GM12878 (cell line): ENCODE measurements around the gene TUBA4B.

Experiments
- ATF3 ChIP-seq: IDR thresholded peaks from 2 replicates; pipeline ENCODE4 v1.6.1; 2011; ENCODE audit warnings: low read depth, mild to moderate bottlenecking, low read length, moderate library complexity, borderline replicate concordance; ENCODE audit errors: extremely low read depth
- CREB1 ChIP-seq: IDR thresholded peaks from 2 replicates; pipeline ENCODE4 v1.6.1; 2012; ENCODE audit warnings: low read depth, mild to moderate bottlenecking, inconsistent platforms
- CTCF ChIP-seq, 3 experiments: IDR thresholded peaks in 2 of 3; conservative IDR thresholded peaks in 1 of 3; 2 replicates each; pipeline ENCODE4 v1.5.1; 2011; ENCODE audit warnings: low read depth in 3 of 3, low read length in 3 of 3, mild to moderate bottlenecking in 3 of 3, control low read depth in 2 of 3, moderate library complexity in 2 of 3, inconsistent platforms in 1 of 3, mixed read lengths in 1 of 3; ENCODE audit not compliant: control insufficient read depth in 2 of 3, insufficient read depth in 1 of 3; ENCODE audit errors: extremely low read depth in 1 of 3
- FOS ChIP-seq: IDR thresholded peaks from 3 replicates; pipeline ENCODE4 v1.6.1; 2011; ENCODE audit warnings: borderline replicate concordance; ENCODE audit not compliant: insufficient read length; ENCODE audit errors: extremely low read depth
- MAX ChIP-seq: IDR thresholded peaks from 2 replicates; pipeline ENCODE4 v1.6.1; 2012; ENCODE audit warnings: low read depth, low read length, improper control_type of control experiment
- POLR2AphosphoS5 ChIP-seq: IDR thresholded peaks from 2 replicates; pipeline ENCODE4 v1.6.1; 2011; ENCODE audit warnings: mild to moderate bottlenecking, low read length, inconsistent platforms
- RAD21 ChIP-seq: IDR thresholded peaks from 2 replicates; pipeline ENCODE4 v1.6.1; 2011; ENCODE audit warnings: mild to moderate bottlenecking, low read depth, low read length, moderate library complexity; ENCODE audit not compliant: insufficient read depth
- SKIL ChIP-seq: fragments of 450-650 bp; IDR thresholded peaks from 2 replicates; pipeline ENCODE4 v1.6.1; 2017; ENCODE audit warnings: mild to moderate bottlenecking, low read depth, inconsistent platforms; ENCODE audit not compliant: poor library complexity, severe bottlenecking
- YY1 ChIP-seq: IDR thresholded peaks from 2 replicates; pipeline ENCODE4 v1.6.1; 2011; ENCODE audit warnings: low read depth, mild to moderate bottlenecking, low read length
- TF ChIP-seq, protein P1 (sequence below): IDR thresholded peaks from 2 replicates; pipeline ENCODE4 v1.6.1; 2011; ENCODE audit warnings: mild to moderate bottlenecking, low read depth, low read length, moderate library complexity; ENCODE audit not compliant: insufficient replicate concordance

GRCh38 chr2:219205165-219205538 lies 47.9 kb upstream of the TUBA4B start:
- TF ChIP-seq CREB1 = no peak
- TF ChIP-seq, protein P1, sequence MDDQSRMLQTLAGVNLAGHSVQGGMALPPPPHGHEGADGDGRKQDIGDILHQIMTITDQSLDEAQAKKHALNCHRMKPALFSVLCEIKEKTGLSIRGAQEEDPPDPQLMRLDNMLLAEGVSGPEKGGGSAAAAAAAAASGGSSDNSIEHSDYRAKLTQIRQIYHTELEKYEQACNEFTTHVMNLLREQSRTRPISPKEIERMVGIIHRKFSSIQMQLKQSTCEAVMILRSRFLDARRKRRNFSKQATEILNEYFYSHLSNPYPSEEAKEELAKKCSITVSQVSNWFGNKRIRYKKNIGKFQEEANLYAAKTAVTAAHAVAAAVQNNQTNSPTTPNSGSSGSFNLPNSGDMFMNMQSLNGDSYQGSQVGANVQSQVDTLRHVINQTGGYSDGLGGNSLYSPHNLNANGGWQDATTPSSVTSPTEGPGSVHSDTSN = no peak
- TF ChIP-seq RAD21 = no peak
- TF ChIP-seq MAX = no peak
- TF ChIP-seq YY1 = no peak
- TF ChIP-seq SKIL = no peak
- no peak for TF ChIP-seq CTCF (IDR thresholded peaks at IDR 0.05 in 2 of 3, conservative IDR thresholded peaks at IDR 0.05 in 1 of 3; ENCODE audit: control insufficient read depth in 2 of 3, extremely low read depth in 1 of 3, insufficient read depth in 1 of 3, low read depth in 3 of 3, low read length in 3 of 3)
- TF ChIP-seq ATF3 = no peak
- no peak for TF ChIP-seq FOS
- no peak for TF ChIP-seq POLR2AphosphoS5
